GM12873 (cell line): ENCODE data around the gene TMEM140.

Source experiments
- TF ChIP-seq, protein P1 (sequence below): IDR thresholded peaks from 2 replicates; pipeline ENCODE4 v1.5.1; 2012; ENCODE audit warnings: low read depth, mild to moderate bottlenecking, moderate library complexity, low read length, control low read depth; ENCODE audit not compliant: insufficient read depth; ENCODE audit errors: missing control alignments

The TMEM140 gene

DNA sequence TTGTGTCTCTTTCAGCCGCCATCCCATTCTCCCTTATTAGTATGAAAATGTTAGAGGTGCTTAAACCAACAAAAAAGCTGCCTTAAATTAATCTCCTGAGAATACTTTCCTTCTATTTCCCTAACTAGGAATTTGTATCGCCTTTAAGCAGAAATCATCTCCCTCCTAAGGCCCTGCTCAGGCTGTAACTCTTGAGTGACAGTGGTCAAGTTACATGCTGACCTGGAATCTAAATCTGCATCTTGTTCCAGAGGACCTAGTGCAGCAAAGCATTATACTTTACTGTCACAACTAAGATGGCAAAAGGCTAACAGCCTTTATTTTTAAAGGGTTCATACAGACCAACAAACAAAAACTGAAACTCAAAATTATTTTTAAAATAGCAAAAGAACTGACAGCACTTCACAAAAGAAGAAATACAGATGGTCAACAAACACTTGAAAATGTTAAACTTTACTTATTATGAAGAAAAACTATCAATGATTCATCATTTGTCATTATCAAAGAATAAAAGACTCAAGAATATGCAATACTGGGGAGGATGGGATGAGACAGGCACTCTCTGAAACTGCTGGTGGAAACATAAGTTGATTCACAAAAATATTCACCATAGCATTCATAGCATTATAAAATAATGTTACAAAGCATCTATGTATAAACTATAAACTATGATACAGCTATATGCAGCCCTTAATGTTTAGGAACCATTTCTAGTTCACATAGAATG is 11.7 kb downstream of the TMEM140 start:
- TF ChIP-seq, protein P1, sequence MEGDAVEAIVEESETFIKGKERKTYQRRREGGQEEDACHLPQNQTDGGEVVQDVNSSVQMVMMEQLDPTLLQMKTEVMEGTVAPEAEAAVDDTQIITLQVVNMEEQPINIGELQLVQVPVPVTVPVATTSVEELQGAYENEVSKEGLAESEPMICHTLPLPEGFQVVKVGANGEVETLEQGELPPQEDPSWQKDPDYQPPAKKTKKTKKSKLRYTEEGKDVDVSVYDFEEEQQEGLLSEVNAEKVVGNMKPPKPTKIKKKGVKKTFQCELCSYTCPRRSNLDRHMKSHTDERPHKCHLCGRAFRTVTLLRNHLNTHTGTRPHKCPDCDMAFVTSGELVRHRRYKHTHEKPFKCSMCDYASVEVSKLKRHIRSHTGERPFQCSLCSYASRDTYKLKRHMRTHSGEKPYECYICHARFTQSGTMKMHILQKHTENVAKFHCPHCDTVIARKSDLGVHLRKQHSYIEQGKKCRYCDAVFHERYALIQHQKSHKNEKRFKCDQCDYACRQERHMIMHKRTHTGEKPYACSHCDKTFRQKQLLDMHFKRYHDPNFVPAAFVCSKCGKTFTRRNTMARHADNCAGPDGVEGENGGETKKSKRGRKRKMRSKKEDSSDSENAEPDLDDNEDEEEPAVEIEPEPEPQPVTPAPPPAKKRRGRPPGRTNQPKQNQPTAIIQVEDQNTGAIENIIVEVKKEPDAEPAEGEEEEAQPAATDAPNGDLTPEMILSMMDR, result no peak

DNA sequence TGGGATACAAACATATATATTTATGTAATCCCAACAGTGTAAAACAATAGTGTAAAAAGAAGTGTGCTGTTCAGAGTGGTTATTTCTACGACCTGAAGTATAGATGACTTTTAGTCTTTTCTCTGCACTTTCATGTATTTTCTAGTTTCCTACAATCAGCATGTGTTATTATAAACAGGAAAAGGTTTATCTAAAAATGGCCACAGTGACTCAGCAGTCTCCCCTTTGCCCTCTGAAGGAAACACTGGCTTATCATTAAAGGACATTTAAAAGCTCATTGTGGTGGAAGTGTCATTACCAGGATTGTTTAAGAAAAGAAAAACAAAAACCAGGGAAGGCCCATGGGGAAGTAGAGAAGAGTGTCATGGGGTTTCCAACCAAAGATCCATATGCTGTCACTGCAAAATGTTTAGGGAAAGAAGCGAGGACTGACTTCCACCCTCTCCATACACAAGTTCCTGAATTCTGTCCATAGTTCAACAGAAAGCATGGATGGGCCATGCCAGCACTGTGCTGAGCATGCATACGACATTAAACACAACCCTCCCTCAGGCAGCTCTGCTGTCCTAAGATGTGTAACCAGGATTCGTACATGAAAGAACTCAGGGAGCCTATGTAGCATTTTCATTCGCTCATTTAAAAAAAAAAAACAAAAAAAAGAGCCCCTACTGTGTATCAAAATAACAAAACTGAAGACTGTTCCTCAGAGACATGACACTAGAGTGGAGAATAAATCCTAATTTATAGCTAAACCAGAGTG is 12.4 kb downstream of the TMEM140 start:
- TF ChIP-seq, protein P1, result no peak

GRCh38 chr7:135160858-135161653 is 13.2 kb downstream of the TMEM140 start:
- TF ChIP-seq, protein P1, result peak; percentile 22

- TF ChIP-seq, protein P1, result no peak
These were observed 13.8 kb downstream of the TMEM140 start for GRCh38 chr7:135161669-135162068.

GRCh38 chr7:135162382-135163001 is 14.6 kb downstream of the TMEM140 start:
- TF ChIP-seq, protein P1, result no peak

DNA sequence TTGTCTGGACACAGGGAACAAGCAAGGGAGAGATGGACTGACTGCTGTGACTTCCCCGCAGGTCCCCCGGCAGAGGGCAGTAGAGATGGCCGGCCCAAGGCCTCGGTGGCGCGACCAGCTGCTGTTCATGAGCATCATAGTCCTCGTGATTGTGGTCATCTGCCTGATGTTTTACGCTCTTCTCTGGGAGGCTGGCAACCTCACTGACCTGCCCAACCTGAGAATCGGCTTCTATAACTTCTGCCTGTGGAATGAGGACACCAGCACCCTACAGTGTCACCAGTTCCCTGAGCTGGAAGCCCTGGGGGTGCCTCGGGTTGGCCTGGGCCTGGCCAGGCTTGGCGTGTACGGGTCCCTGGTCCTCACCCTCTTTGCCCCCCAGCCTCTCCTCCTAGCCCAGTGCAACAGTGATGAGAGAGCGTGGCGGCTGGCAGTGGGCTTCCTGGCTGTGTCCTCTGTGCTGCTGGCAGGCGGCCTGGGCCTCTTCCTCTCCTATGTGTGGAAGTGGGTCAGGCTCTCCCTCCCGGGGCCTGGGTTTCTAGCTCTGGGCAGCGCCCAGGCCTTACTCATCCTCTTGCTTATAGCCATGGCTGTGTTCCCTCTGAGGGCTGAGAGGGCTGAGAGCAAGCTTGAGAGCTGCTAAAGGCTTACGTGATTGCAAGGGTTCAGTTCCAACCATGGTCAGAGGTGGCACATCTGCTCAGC is 16.6 kb downstream of the TMEM140 start:
- TF ChIP-seq, protein P1, result no peak
